ENCODE data around the gene ALAS2.
"Not testable (repeated sequence)": the region's sequence is repeated elsewhere in the genome, so short reads cannot be mapped to it uniquely, and the experiment has no call there.

ALAS2 gene

DNA sequence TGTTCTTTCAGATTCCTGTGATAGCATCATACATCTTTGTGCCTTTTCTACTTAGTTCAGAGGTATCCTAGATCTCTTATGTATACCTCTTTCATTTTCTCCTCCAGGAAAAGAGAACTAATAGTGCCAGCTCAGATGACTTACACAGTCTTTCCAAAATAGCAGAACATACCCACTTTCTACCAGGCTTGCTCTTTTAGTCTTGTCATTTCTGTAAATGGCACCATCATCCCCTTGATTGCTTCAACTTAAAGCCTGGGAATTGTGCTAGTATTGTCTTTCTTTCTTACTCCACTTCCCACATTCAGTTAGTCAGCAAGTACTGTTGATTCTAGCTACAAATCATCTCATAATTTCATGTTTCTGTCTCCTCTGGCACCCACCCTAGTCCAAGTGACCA, 25.5 kb downstream of the ALAS2 start:
- no peak for DNase-seq

- no peak for DNase-seq
Observed at GRCh38 chrX:55004231-55004630, 26.5 kb downstream of the ALAS2 start.

DNA sequence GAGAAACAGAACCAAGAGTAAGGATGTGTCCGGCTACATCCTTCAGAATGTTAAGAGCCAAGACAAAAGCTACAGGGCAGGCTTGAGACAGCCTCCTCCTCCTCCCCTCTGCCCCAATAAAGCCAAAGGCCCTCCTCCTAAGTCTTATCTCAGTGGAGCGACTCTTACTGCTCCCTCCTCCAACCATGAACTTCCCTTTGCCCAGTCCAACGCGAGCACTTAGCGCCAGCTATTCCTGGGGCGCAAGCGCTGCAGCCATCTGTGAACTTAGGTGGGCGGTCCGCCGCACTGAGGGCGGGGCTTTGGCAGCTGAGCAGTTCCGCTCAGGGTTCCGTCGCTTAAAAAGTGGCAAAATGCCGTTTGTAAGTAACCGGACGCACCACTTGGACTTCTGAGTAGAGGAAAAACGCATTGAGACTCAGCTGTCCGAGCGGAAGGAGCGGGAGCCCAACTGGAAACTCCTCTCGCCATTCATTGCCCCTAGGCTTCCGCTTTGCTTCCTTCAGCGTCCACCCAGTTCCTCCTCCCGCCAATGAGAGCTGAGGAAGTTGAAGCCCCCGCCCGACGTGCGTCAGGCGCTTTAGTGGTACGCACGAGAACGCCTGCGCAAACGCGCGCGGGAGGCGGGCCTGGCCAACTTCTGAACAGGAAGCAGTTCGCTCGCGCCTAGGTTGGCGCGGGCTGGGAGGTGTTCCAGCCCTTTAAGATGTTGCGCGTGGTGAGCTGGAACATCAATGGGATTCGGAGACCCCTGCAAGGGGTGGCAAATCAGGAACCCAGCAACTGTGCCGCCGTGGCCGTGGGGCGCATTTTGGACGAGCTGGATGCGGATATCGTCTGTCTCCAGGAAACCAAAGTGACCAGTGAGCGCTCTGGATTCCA, 30.8 kb downstream of the ALAS2 start, which contains the start of gene APEX2:
APEX2 (plus strand) TSS at position 647 of the 882 bp plus-strand sequence; CDS start at position 707, 60 bp downstream.
- DNase-seq, result peak; percentile 80

GRCh38 chrX:54995621-54996020, 35.2 kb downstream of the ALAS2 start:
- no peak for DNase-seq

- DNase-seq, result no peak
Observed at GRCh38 chrX:54994668-54995351, 36.0 kb downstream of the ALAS2 start.

DNA sequence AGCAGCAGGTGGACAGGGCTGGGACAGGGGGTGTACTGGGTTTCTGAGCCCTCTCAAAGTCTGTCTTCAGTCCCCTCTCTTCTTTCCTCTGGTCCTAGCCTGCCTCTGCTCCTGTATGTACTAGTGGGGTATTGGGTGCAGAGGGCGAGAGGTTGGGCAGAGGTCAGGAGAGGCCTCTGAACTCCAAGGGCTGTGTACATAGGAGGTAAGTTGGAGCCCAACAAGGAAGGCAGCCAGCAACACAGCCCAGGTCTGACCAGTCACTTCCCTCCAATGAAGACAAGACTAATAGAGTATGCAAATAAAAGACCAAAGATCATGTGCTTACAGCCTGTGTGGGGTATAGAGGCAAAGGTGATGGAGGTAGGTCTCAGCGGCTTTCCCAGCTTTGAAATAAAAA, 36.7 kb downstream of the ALAS2 start, which contains the start of gene PFKFB1:
PFKFB1 (minus strand) TSS at position 90 of the 400 bp plus-strand sequence. CDS start 181 bp downstream, outside the sequence.
- DNase-seq, result no peak

GRCh38 chrX:54992911-54993622, 37.7 kb downstream of the ALAS2 start:
- no peak for DNase-seq

- no peak for DNase-seq
Observed at GRCh38 chrX:54991706-54992105, 39.1 kb downstream of the ALAS2 start.

DNA sequence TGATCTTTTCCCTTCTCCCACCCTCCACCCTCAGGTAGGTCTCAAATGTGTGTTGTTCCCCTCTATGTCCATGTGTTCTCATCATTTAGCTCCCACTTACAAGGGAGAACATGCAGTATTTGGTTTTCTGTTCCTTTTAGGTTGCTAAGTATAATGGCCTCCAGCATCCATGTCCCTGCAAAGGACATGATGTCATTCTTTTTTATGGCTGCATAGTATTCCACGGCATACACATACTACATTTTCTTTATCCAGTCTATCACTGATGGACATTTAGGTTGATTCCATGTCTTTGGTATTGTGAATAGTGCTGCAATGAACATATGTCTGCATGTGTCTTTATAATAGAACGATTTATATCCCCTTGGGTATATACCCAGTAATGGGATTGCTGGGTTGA, 47.5 kb downstream of the ALAS2 start:
- DNase-seq, result not testable (repeated sequence)

- DNase-seq, result no peak
Observed at GRCh38 chrX:54980334-54980733, 50.4 kb downstream of the ALAS2 start.

DNA sequence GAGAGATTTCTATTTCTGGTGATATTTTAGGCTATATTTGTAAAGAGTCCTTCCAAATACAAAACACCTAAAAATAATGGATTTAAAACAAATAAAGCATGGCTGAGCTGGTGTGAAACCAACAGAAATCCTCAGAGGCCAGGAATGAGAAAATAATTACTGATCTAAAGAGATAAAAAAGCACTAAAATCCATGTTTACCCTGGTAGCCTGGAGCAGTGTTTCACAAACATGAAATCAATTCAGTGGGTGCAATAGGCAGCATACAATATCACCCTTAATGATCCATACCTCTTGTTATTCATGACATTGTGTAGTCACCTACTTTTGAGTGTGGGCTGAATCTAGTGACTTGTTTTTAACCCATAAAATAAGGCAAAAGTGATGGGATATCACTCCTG, 51.3 kb downstream of the ALAS2 start:
- DNase-seq, result no peak

DNA sequence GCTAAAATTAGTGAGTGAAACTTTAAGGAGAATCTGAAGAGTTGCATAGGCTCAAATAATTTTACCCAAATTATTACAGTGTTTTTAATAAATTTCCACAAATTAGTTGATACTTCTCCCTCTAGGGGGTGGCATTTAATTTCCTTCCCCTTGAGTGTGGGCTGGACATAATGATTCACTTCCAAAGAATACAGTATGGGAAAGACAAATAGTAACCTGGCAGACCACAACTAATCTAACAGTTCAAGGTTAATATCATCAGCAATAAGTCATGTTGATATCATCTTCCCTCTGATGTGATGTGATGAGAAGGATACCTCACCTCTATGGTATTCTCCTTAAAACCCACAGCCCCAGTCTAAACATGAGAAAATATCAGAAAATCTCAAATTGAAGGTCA, 52.3 kb downstream of the ALAS2 start:
- no peak for DNase-seq

DNA sequence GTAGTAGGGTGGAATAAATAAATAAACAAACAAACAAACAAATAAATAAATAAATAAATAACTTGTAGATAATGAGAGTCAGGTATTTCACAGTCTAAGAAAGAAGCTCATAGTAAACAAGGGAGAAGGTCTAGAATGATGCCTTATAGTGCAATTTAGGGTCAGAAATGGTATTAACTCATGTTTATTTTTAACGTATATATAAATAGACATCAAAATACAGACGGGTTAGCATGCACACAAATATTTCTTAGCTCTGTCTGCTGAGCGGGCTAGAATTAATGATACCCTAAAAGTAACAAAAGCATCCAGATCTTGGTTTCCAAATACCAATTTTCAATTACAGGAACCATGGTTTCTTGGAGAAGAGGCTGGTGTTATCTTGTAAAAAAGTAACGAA, 53.4 kb downstream of the ALAS2 start:
- DNase-seq, result no peak

- no peak for DNase-seq
Observed at GRCh38 chrX:54964766-54965497, 65.8 kb downstream of the ALAS2 start.

- DNase-seq, result no peak
Observed at GRCh38 chrX:54961750-54962149, 69.0 kb downstream of the ALAS2 start.

All from NCI-H2107 (cell line).